GM21390 (cell line): Measurements from ENCODE around the gene SLC39A10.

Source experiments
- ATAC-seq: cut with Tn5 transposase; IDR thresholded peaks from one replicate; pipeline ENCODE4 v1.9.1; 2021; ENCODE audit not compliant: unreplicated experiment

The SLC39A10 gene

DNA sequence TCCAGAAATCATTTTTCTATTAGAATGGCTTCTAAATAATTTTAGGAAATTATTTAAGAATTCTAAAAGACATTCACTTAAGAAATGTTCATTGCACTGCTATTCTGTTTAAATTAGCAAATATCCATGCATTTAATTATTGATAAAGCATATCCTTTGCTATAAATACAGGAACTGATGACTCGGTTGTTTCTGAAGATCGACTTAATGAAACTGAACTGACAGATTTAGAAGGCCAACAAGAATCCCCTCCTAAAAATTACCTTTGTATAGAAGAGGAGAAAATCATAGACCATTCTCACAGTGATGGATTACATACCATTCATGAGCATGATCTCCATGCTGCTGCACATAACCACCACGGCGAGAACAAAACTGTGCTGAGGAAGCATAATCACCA lies 59.4 kb downstream of the SLC39A10 start:
- ATAC-seq, result no peak

DNA sequence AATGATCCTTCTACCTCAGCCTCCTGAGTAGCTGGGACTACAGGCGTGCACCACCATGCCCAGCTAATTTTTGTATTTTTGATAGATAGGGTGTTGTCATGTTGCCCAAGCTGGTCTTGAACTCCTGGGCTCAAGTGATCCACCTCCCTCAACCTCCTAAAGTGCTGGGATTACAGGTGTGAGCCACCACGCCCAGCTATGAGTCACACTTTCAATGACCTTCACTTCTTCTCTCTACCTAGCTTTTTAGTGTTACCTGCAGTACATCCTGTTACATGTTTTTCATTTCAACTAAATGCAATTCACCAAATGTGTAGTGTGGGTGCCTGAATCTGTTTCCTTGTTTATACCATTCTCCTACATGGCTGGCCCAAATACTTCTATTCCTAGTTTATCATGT lies 64.0 kb downstream of the SLC39A10 start:
- no peak for ATAC-seq

DNA sequence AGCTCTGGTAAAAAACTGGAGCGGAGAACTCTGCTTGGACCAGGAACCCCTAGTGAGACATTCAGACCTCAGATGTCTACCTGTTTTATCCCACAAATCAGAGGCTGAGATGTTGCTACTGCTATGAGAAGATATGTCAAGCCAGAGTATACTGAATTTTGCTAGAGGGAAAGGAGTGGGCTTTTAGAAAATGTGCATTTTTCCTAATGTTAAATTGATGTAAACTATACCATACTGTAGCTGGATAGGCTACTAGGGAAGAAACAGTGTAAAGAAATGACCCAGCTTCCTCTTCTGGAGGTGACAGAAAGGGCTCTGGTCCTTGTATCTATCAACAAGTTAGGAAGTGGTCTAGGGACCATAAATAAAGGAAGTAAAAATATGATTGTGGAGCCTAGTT lies 65.0 kb downstream of the SLC39A10 start:
- no peak for ATAC-seq

DNA sequence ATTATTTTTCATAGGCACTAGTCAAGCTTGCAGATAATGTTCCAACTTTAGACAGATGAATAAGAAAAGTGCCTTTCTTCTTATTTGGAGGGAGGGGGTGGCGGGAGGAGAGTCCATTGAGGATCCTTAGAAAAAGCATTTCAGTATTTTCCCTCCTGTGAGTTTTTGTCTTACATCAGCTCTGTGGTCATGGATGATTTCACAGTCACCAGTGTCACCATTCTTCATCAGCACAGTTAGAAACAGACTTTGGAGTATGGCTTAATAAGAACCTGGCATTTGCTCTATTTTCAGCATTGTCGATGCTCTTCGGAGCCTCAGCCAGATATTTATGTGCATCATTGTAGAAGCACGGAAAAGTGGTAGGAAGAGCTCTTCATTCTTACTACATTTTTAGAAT lies 70.1 kb downstream of the SLC39A10 start:
- ATAC-seq, result no peak

DNA sequence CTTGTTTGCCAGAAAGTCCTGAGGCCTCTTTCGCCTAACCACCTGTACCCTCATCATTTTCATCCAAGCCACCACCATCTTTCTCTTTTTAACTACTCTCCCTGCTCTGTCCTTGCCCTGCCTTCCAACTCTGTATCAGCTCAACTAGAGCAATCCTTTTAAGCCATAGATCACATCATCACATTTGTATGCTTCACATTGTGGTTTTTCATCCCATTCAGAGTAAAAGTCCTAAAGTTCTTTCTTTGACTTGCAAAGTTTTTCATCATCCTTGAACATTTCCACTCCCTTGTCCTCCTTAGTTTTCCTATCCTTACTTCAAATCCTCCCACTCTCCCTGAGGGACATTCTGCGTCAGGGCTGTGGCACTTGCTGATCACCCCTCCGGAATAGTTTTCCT lies 73.9 kb downstream of the SLC39A10 start:
- ATAC-seq, result no peak

DNA sequence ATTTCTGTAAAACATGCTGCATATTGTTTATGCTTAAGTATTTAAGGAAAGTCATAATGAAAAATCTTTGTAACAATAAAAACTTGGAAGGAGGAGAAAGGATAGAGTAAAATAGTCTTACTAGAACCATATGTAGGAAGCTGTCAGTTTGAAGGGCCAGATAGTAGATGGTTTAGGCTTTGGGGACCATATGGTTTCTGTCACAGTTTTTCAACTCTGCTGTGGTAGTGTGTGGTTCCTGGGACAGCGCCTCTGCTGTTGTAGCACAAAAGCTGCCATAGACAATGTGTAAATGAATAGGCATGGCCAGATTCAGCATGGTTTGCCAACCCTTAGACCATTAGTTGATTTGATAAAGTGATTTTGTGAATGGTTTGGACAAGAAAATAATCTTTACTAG lies 75.5 kb downstream of the SLC39A10 start:
- no peak for ATAC-seq

DNA sequence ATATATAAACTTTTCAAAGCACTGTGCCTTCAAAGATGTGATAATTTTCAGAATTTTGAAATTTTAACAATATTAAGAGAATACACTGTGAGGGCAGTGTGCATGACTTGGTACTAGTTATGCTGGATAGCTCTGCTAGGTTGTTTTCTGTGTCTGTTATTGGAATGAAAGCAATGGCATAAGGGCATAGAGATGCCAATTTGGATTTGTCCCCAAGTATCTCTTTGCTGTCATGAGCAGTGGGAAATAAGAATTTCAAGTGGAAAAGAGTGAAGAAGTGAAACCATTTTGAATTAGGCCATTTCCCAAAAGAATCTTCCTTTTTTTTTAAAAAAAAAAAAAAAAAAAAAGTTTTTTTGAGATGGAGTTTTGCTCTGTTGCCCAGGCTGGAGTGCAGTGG lies 76.8 kb downstream of the SLC39A10 start:
- no peak for ATAC-seq

DNA sequence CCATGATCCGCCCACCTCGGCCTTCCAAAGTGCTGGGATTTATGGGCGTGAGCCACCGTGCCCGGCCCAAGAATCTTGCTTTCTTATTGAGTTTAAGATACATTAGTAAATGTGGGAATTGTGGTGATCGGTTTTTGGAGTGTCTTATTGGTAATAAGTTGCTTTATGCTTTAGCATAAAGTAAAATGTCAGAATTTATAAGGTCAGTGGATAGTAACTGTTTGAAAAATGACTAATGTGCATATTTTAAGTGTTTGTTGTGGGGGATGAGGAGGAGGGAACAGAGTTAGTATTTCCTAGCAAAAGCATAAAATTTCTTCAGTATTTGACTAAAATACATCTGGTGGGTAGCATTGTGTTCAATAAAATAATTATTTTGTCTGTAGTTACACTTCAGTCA lies 77.4 kb downstream of the SLC39A10 start:
- no peak for ATAC-seq

DNA sequence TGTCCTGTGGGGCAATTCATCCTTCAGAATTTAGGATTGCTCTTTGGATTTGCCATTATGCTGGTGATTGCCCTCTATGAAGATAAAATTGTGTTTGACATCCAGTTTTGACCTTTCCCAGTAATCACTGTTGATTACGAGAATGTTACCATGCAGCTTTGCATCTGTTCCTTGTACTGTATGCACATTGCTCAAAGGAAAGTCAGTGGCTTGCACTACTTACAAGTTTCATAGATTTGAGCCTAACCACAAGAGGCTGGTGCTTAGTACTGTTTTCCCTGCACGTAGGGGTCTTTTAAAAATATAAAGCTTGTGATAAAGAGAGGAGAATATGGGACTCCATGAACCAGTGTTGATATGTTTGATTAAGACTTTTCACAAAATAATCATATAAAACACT lies 77.9 kb downstream of the SLC39A10 start:
- no peak for ATAC-seq

DNA sequence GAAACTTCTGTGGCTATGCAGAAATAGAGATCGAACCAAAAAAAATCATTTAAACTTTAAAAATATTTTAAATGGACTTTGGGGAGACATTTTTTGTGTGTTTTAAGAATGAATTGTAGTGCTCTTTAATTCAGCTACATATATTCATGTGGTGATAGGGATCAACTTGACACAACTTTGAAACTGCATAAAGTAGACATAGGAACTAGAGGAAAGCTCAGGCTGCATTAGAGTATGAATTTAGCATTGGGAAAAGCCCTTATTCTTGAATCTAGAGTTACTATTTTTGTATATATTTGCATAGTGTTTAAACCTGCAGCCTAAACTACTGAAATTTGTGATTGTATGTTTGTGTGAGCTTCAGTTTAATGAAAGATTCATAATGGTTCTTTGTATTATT lies 78.3 kb downstream of the SLC39A10 start:
- no peak for ATAC-seq

DNA sequence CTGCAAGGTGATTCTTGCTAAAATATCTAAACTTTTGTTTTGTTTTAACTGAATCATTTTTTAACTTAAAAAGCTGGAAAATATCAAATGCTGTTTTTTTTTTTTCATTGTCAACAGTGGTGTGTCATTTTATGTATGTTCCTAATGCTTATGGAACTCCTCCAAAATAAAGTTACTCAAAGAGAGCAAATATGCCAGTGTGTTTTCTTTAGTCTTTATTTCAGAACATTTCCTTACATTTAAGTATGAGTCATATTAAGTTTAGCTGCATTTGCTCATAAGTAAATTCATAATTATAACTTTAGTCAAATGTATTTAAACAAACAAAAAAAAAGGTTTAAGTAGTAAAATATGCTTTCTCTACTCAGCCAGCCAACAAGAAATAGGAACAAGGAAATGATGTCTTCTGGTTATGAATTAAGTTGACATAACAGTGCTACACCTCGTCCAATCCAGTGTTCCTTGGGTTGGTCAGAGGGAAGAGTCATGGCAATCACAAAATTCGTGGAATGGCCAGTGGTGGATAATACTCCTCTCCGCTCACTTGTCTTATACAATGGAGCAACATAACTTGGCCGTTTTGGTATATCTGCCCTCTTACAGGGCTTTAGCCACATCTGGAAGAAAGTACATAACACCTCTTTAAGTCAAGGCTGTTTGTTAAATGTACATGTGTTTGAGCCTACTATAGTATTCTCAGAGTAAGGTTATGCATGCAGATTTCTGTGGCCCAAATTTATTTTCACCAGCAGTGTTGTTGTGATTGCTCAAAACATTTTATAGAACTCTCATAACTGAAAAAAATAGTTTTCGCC lies 80.7 kb downstream of the SLC39A10 start:
- no peak for ATAC-seq

DNA sequence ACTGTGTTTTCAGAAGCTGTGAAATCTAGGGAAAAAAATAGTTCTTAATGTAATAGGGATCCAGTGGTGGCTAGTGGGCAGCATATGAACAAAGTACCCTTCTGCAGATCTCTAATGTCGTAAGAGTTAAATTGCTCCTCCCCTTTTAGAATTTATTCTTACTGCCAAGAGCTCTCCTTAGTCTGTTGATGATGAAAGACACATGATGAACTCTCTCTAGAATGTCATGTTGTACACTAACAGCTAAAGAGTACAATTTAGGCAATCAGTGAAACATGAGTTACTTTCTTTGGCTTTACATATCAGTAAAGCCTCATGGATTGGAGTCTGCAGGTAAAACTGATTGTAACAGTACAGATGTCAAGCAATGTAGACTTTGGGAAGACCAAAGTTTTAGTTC lies 84.2 kb downstream of the SLC39A10 start:
- ATAC-seq, result no peak

DNA sequence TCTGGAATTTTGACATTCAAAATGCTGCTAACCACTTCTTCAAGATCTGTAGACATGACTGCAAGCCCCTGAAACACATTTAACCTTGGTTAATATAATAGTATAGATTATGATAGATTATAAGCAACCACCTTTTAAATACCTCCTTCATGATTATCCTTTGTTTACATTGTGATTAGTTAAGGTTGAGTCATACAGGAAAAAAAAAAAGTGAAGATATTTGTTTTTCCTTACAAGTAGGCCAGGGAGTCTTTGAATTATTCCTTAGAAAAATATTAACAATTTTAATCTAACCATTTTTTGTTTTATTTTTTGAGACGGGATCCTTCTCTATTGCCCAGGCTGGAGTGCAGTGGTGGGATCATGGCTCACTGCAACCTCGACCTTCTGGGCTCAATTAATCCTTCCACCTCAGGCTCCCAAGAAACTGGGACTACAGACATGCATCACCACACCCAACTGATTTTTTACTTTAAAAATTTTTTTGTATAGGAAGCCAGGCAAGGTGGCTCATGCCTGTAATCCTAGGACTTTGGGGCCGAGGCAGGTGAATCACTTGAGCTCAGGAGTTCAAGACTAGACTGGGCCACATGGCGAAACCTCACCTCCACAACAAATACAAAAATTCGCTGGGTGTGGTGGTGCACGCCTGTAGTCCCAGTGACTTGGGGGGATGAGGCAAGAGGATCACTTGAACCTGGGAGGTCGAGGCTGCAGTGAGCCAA lies 99.4 kb downstream of the SLC39A10 start:
- no peak for ATAC-seq

DNA sequence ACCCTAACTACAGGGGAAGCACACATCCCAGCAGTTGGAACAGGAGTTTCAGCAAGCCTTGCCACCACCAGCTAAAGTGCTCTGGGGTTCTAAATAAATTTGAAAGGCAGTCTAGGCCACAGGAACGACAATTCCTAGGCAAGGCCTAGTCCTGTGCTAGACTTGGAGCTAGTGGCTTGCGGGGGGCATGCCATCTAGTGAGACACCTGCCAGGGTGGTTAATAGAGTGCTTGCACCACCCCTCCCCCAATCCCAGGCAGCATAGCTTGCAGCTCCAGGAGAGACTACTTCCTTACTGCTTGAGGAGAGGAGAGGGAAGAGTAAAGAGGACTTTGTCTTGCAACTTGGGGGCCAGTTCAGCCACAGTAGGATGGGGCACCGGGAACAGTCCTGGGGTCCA lies 101.8 kb downstream of the SLC39A10 start:
- ATAC-seq, result no peak

DNA sequence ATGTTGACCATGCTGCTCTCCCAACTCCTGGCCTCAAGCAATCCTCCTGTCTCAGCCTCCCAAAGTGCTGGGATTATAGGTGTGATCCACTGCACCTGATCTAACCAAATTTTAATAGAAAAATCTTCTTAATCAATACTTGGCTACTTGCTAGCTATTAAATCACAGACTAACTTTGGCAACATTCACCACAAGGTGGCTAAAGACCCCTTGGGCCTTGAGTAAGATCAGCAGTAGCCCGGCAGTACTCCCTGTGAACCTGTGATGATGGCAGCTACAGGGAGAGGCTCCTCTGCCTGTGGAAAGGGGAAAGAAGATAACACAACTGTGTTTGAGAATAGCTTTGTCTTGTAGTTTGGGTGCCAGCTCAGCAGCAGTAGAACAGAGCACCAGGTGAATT lies 102.9 kb downstream of the SLC39A10 start:
- ATAC-seq, result no peak

DNA sequence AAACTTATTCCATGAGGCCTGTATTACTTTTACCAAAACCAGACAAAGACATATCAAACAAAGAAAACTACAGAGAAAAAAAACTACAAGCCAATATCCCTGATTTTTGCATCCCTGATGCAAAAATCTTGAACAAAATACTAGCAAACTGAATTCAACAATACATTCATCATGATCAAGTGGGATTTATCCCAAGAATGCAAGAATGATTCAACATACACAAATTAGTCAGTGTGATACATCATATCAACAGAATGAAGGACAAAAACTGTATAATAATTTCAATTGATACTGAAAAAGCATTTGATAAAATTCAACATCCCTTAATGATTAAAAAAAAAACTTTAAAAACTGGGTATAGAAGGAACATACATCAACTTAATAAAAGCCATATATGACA lies 106.8 kb downstream of the SLC39A10 start:
- ATAC-seq, result no peak

DNA sequence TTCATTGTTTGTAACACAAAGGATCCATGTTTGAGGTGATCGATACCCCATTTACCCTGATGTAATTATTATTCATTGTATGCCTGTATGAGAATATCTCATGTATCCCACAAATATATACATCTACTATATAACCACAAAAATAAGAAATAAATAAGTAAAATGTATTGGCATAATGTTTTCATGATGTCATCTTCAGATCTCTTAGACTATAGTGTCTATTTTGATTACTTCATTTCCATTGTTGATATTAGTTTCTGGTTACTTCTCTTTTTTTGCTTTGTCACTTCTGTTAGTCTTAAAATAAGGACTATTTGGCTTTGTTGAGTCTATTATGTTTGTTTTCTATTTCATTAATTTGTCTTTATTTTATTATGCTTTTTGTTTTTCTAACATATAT lies 109.7 kb downstream of the SLC39A10 start:
- ATAC-seq, result no peak

DNA sequence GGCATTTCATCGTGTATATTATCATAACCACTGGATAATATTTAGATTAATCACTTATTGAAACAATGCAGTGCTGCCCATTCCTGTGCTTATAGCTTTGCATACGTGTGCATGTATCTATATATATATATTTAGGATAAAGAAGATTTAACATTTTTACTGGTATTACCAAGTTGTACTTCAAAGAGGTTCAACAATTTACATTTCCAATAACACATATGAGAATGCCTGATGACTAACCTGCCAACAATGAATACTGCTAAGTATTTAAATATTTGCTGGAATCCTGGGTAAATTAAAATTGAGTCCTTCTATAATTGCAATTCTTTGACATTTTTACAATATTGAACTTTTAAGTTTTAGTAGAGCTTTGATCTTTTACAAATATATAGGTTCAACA lies 111.4 kb downstream of the SLC39A10 start:
- ATAC-seq, result no peak

DNA sequence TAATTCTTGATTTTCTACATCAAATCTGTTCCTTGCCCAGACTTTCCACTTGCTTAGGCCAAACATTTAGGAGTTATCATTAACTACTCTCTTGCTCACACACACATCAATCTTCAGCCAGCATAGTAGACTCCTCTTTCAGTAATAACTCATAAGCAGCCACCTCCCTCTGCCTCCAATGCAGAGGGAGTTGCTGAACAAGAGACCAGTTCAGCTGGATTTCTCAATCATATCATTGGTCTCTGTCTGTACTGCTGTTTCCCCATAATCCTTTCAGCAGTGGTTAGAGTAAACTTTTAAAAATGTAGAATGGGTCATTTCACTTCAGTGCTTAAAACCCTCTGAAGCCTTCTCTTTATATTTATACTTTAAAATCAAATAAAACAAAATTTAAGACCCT lies 112.9 kb downstream of the SLC39A10 start:
- no peak for ATAC-seq

DNA sequence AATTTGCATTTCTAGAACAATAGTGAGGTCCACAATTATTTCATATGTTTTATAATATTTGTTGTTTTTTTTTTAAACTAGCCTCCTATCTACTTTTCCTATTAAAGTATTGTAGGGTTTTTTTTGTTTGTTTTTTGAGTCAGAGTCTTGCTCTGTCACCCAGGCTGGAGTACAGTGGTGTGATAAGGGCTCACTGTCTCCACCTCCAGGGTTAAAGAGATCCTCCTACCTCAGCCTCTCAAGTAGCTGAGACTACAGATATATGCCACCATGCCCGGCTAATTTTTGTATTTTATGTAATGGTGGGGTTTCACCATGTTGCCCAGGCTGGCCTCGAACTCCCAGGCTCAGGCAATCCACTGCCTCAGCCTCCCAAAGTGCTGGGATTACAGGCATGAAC lies 122.5 kb downstream of the SLC39A10 start:
- no peak for ATAC-seq

DNA sequence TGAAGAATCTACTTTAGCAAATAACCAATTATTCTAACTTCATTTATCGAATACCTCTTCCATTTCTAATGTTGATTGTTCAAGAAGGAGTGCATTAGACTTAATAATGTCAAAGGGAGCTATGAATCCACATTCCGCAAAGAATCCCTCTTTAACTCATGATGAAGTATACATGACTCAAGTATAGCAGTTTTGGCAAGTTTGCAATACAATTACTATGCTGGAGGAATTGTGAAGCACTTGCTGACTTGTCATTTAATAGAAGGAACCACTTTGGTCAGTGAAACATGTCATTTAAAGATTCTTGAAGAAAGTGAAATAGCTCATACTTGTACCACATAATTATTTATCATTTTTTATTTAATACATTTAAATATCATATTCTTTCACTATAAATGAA lies 125.1 kb downstream of the SLC39A10 start:
- no peak for ATAC-seq
